ENCODE data around the gene SSH2.

The SSH2 gene

GRCh38 chr17:29615492-29616299 is 314.3 kb downstream of the SSH2 start:
- Histone ChIP-seq H3K36me3 (ENCODE audit: control insufficient read depth, insufficient read depth, low read length) (0 out of 2 replicates have a peak, but pooled peaks cover 4% of the 10 kb centered on the region), H3K27me3 (ENCODE audit: control insufficient read depth, insufficient read depth, low read length) (peaks cover 49% of the 10 kb centered on the region), H3K27ac (ENCODE audit: low read depth, low read length) (no peak overlapping the region), H3K4me3 (ENCODE audit: low read depth, low read length) (peak overlapping the region; percentile 62), H3K4me1 (ENCODE audit: control insufficient read depth, insufficient read depth, low read length) (peaks cover 44% of the 10 kb centered on the region), H3K9me3 (ENCODE audit: control insufficient read depth, insufficient read depth, low read length) (no peaks in the 10 kb centered on the region), H3K9ac (ENCODE audit: low read depth, low read length) (no peak overlapping the region)

- H3K4me3 ChIP-seq (ENCODE audit: low read depth, low read length): peak overlapping the region; percentile 62
- H3K36me3 ChIP-seq (ENCODE audit: control insufficient read depth, insufficient read depth, low read length): 0 out of 2 replicates have a peak, but pooled peaks cover 4% of the 10 kb centered on the region
- H3K9me3 ChIP-seq (ENCODE audit: control insufficient read depth, insufficient read depth, low read length): no peaks in the 10 kb centered on the region
- H3K4me1 ChIP-seq (ENCODE audit: control insufficient read depth, insufficient read depth, low read length): peaks cover 37% of the 10 kb centered on the region
- H3K27me3 ChIP-seq (ENCODE audit: control insufficient read depth, insufficient read depth, low read length): peaks cover 49% of the 10 kb centered on the region
- no peak overlapping the region for H3K9ac ChIP-seq (ENCODE audit: low read depth, low read length)
- no peak overlapping the region for H3K27ac ChIP-seq (ENCODE audit: low read depth, low read length)
Measured at GRCh38 chr17:29615048-29615385, 315.0 kb downstream of the SSH2 start.

- peaks cover 33% of the 10 kb centered on the region for H3K4me1 ChIP-seq (ENCODE audit: control insufficient read depth, insufficient read depth, low read length)
- no peaks in the 10 kb centered on the region for H3K9me3 ChIP-seq (ENCODE audit: control insufficient read depth, insufficient read depth, low read length)
- H3K27me3 ChIP-seq (ENCODE audit: control insufficient read depth, insufficient read depth, low read length): peaks cover 49% of the 10 kb centered on the region
- H3K4me3 ChIP-seq (ENCODE audit: low read depth, low read length): no peak overlapping the region
- H3K36me3 ChIP-seq (ENCODE audit: control insufficient read depth, insufficient read depth, low read length): 0 out of 2 replicates have a peak, but pooled peaks cover 4% of the 10 kb centered on the region
- no peak overlapping the region for H3K27ac ChIP-seq (ENCODE audit: low read depth, low read length)
- no peak overlapping the region for H3K9ac ChIP-seq (ENCODE audit: low read depth, low read length)
Measured at GRCh38 chr17:29614349-29615047, 315.5 kb downstream of the SSH2 start.

- Histone ChIP-seq H3K4me1 (ENCODE audit: control insufficient read depth, insufficient read depth, low read length) (peaks cover 29% of the 10 kb centered on the region), H3K27ac (ENCODE audit: low read depth, low read length) (no peak overlapping the region), H3K9ac (ENCODE audit: low read depth, low read length) (no peak overlapping the region), H3K36me3 (ENCODE audit: control insufficient read depth, insufficient read depth, low read length) (0 out of 2 replicates have a peak, but pooled peaks cover 4% of the 10 kb centered on the region), H3K9me3 (ENCODE audit: control insufficient read depth, insufficient read depth, low read length) (no peaks in the 10 kb centered on the region), H3K27me3 (ENCODE audit: control insufficient read depth, insufficient read depth, low read length) (peaks cover 47% of the 10 kb centered on the region), H3K4me3 (ENCODE audit: low read depth, low read length) (peak overlapping the region; percentile 58)
Measured at GRCh38 chr17:29613856-29614255, 316.2 kb downstream of the SSH2 start.

- H3K36me3 ChIP-seq (ENCODE audit: control insufficient read depth, insufficient read depth, low read length): 0 out of 2 replicates have a peak, but pooled peaks cover 4% of the 10 kb centered on the region
- H3K4me3 ChIP-seq (ENCODE audit: low read depth, low read length): peak overlapping the region; percentile 58
- peaks cover 43% of the 10 kb centered on the region for H3K27me3 ChIP-seq (ENCODE audit: control insufficient read depth, insufficient read depth, low read length)
- H3K4me1 ChIP-seq (ENCODE audit: control insufficient read depth, insufficient read depth, low read length): peaks cover 24% of the 10 kb centered on the region
- no peak overlapping the region for H3K27ac ChIP-seq (ENCODE audit: low read depth, low read length)
- H3K9me3 ChIP-seq (ENCODE audit: control insufficient read depth, insufficient read depth, low read length): no peaks in the 10 kb centered on the region
- H3K9ac ChIP-seq (ENCODE audit: low read depth, low read length): 0 out of 2 replicates have a peak overlapping the region, but pooled peaks have one; percentile 19
Measured at GRCh38 chr17:29613352-29613837, 316.6 kb downstream of the SSH2 start.

GRCh38 chr17:29612404-29613280 is 317.4 kb downstream of the SSH2 start:
- Histone ChIP-seq H3K36me3 (ENCODE audit: control insufficient read depth, insufficient read depth, low read length) (0 out of 2 replicates have a peak, but pooled peaks cover 4% of the 10 kb centered on the region), H3K27ac (ENCODE audit: low read depth, low read length) (no peak overlapping the region), H3K4me3 (ENCODE audit: low read depth, low read length) (no peak overlapping the region; the same call in 1 of the 2 replicates), H3K9me3 (ENCODE audit: control insufficient read depth, insufficient read depth, low read length) (no peaks in the 10 kb centered on the region), H3K9ac (ENCODE audit: low read depth, low read length) (no peak overlapping the region), H3K4me1 (ENCODE audit: control insufficient read depth, insufficient read depth, low read length) (peaks cover 24% of the 10 kb centered on the region), H3K27me3 (ENCODE audit: control insufficient read depth, insufficient read depth, low read length) (peaks cover 41% of the 10 kb centered on the region)

GRCh38 chr17:29612094-29612403 is 318.0 kb downstream of the SSH2 start:
- peaks cover 35% of the 10 kb centered on the region for H3K27me3 ChIP-seq (ENCODE audit: control insufficient read depth, insufficient read depth, low read length)
- H3K27ac ChIP-seq (ENCODE audit: low read depth, low read length): no peak overlapping the region
- H3K4me3 ChIP-seq (ENCODE audit: low read depth, low read length): no peak overlapping the region
- H3K9ac ChIP-seq (ENCODE audit: low read depth, low read length): no peak overlapping the region
- H3K36me3 ChIP-seq (ENCODE audit: control insufficient read depth, insufficient read depth, low read length): 0 out of 2 replicates have a peak, but pooled peaks cover 4% of the 10 kb centered on the region
- H3K9me3 ChIP-seq (ENCODE audit: control insufficient read depth, insufficient read depth, low read length): no peaks in the 10 kb centered on the region
- peaks cover 24% of the 10 kb centered on the region for H3K4me1 ChIP-seq (ENCODE audit: control insufficient read depth, insufficient read depth, low read length)

GRCh38 chr17:29611351-29612093 is 318.5 kb downstream of the SSH2 start:
- Histone ChIP-seq H3K36me3 (ENCODE audit: control insufficient read depth, insufficient read depth, low read length) (0 out of 2 replicates have a peak, but pooled peaks cover 4% of the 10 kb centered on the region), H3K27me3 (ENCODE audit: control insufficient read depth, insufficient read depth, low read length) (peaks cover 29% of the 10 kb centered on the region), H3K9ac (ENCODE audit: low read depth, low read length) (no peak overlapping the region), H3K4me3 (ENCODE audit: low read depth, low read length) (no peak overlapping the region), H3K27ac (ENCODE audit: low read depth, low read length) (no peak overlapping the region), H3K4me1 (ENCODE audit: control insufficient read depth, insufficient read depth, low read length) (peaks cover 21% of the 10 kb centered on the region), H3K9me3 (ENCODE audit: control insufficient read depth, insufficient read depth, low read length) (no peaks in the 10 kb centered on the region)

GRCh38 chr17:29610395-29610794 is 319.6 kb downstream of the SSH2 start:
- H3K9me3 ChIP-seq (ENCODE audit: control insufficient read depth, insufficient read depth, low read length): no peaks in the 10 kb centered on the region
- H3K4me3 ChIP-seq (ENCODE audit: low read depth, low read length): no peak overlapping the region
- H3K27me3 ChIP-seq (ENCODE audit: control insufficient read depth, insufficient read depth, low read length): peaks cover 20% of the 10 kb centered on the region
- no peak overlapping the region for H3K9ac ChIP-seq (ENCODE audit: low read depth, low read length)
- H3K27ac ChIP-seq (ENCODE audit: low read depth, low read length): no peak overlapping the region
- peaks cover 16% of the 10 kb centered on the region for H3K4me1 ChIP-seq (ENCODE audit: control insufficient read depth, insufficient read depth, low read length)
- H3K36me3 ChIP-seq (ENCODE audit: control insufficient read depth, insufficient read depth, low read length): 0 out of 2 replicates have a peak, but pooled peaks cover 4% of the 10 kb centered on the region

GRCh38 chr17:29608986-29609385 is 321.0 kb downstream of the SSH2 start:
- Histone ChIP-seq H3K9ac (ENCODE audit: low read depth, low read length) (no peak overlapping the region), H3K27ac (ENCODE audit: low read depth, low read length) (no peak overlapping the region), H3K36me3 (ENCODE audit: control insufficient read depth, insufficient read depth, low read length) (0 out of 2 replicates have a peak, but pooled peaks cover 4% of the 10 kb centered on the region), H3K4me3 (ENCODE audit: low read depth, low read length) (no peak overlapping the region), H3K9me3 (ENCODE audit: control insufficient read depth, insufficient read depth, low read length) (no peaks in the 10 kb centered on the region), H3K27me3 (ENCODE audit: control insufficient read depth, insufficient read depth, low read length) (peaks cover 5% of the 10 kb centered on the region; the same call in 1 of the 2 replicates), H3K4me1 (ENCODE audit: control insufficient read depth, insufficient read depth, low read length) (peaks cover 5% of the 10 kb centered on the region)
